COLO668 (cell line): Measurements from ENCODE around the gene SCGB3A2.
A peak's percentile ranks its signal among the peaks of the same experiment; 100 is the strongest.

Experiments
- DNase-seq: peaks from one replicate; lab custom pipeline; 2025; ENCODE audit not compliant: unreplicated experiment; lab: John Stamatoyannopoulos, UW

SCGB3A2 gene

GRCh38 chr5:147878066-147878759 lies at the start of gene SCGB3A2:
Gene SCGB3A2 (plus strand): TSS chr5:147878711. CDS start chr5:147878804, 93 bp downstream.
- no peak for DNase-seq

DNA sequence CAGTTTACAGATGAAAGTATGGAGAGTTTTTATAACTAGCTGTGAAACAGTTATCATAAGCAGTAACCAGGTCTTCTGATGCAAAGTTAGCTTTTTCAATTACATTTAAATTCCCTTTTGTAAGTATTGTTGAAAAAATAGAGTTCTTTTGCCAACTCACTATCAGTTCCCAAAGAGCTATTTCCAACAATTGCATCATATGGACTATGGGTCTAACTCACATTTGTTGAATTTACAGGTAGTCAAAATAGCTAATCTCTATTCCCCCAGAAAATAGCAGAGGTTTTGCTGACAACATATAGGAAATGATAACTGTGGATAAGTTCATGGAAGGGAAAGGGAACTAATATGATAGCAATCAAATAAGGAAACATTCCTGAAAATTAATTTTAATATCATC lies 48.5 kb upstream of the SCGB3A2 start:
- DNase-seq = no peak

DNA sequence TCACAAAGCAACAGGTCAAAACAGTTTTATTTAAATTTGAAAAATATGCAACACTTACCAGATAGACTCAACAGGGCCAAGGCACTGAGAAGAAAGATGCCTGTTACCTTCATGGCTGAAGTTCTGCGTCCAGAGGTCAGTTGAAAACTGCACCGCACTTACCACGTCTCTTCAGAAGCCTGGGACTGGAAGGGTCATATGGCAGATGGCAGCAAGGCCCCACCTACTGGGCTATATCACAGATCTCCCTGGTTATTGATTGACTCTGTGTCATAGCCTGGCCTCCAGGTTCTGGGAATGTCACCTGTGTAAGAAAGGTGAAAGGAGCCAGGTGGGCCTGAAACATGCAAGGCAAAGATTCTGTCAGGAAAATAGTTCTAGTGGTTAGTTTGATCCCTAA lies 47.0 kb upstream of the SCGB3A2 start, which contains the start of gene SPINK1:
Gene SPINK1, minus strand, starts transcription at position 207 of the 400 bp plus-strand sequence. Its CDS starts 94 bp downstream, at position 113.
- no peak for DNase-seq

DNA sequence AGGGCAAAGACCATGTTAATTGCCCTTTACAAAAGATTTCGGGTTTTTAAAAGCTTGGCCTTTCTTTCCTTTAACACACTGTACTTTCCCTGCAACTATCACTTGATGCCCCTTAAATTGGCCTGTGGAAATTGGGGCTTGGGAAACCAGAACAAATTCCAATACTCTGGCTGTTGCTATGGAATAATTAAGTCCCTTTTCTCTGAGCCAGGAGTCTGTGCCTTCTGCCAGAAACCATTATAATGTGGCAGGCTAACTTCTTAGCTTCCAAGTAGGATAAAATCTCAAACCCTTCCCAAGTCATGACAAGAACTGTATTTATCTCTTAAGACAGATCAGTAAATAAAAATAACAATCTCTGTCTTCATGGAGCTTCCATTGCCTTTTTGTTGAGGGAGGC lies 46.0 kb upstream of the SCGB3A2 start:
- no peak for DNase-seq

DNA sequence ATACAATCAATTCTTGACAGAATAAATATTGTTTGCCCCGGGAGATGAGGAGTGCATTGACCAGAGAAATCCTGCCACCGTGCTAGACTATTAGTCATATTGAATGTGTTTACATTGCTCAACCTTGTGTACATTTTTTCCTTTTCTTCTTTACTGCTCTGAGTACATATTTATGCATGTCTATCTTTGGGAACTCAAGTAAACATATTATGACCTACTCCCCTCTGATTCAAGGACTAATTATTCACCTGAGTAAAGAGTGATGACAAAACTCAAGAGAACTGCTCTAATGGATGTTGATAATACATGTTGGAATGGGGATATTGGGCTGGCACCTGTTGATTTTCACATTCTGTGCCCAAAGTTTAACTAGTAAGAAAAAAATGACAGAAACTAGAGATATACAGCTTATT lies 43.1 kb upstream of the SCGB3A2 start:
- peak; percentile 5 for DNase-seq

- no peak for DNase-seq
These were observed 42.1 kb upstream of the SCGB3A2 start for GRCh38 chr5:147836439-147836838.

GRCh38 chr5:147842869-147843268 lies 35.6 kb upstream of the SCGB3A2 start:
- DNase-seq = no peak

GRCh38 chr5:147844846-147845245 lies 33.7 kb upstream of the SCGB3A2 start:
- no peak for DNase-seq

DNA sequence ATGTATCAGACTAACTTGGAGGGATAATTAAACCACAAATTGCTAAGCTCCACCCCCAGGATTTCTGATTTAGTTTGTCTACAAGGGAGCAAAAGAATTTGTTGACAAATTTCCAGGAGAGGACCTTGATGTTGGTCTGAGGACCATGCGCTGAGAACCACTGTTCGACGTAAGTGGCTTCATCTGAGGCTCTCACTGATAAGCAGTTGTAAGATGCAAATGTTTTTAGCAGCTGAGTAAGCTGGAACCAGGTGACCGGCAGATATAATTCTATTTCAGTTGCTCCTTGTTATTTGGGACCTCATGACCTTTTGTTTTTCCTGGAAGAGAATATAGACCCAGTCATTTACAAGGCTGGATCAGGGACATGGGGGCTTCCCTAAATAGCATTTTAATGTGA lies 32.9 kb upstream of the SCGB3A2 start:
- no peak for DNase-seq

GRCh38 chr5:147849226-147849625 lies 29.3 kb upstream of the SCGB3A2 start:
- DNase-seq = no peak

DNA sequence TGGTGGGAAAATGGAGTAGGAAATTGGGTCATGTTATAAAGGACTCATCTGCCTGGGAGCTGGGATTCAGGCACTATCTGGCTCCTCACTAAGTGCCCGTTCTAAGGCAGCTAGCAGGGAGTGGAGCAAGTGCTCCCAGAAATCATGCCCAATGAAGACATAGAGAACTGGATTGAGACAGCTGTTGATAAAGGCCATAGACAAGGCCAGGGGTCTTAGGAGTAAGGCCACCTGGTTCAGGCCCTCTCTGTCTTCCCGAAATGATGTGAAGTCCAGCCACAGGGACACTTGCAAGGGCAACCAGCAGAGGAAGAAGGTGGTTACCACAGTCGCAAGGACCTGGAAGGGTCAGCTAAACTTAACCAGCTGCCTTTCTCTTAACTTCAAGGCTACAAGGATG lies 26.9 kb upstream of the SCGB3A2 start:
- DNase-seq = no peak

DNA sequence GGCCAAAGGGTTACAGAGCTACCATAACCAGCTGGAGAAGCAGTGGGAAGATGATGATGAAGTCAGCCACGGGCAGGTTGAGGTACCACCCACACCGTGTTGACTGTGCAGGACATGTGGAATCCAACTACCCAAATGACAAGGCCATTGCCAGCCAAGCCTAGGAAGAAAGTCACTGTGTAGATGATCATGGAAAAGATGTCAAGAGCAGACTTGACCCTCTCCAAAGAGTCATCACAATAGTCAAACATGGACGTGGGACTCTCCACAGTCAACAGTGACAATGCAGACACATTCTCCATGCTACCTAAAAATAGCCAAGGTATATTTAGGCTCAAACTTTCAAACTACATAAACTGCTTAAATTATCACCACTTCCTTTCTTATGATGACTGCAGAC lies 26.1 kb upstream of the SCGB3A2 start:
- DNase-seq = no peak

GRCh38 chr5:147853372-147853987 lies 25.0 kb upstream of the SCGB3A2 start:
- no peak for DNase-seq

GRCh38 chr5:147854331-147854730 lies 24.2 kb upstream of the SCGB3A2 start:
- no peak for DNase-seq

DNA sequence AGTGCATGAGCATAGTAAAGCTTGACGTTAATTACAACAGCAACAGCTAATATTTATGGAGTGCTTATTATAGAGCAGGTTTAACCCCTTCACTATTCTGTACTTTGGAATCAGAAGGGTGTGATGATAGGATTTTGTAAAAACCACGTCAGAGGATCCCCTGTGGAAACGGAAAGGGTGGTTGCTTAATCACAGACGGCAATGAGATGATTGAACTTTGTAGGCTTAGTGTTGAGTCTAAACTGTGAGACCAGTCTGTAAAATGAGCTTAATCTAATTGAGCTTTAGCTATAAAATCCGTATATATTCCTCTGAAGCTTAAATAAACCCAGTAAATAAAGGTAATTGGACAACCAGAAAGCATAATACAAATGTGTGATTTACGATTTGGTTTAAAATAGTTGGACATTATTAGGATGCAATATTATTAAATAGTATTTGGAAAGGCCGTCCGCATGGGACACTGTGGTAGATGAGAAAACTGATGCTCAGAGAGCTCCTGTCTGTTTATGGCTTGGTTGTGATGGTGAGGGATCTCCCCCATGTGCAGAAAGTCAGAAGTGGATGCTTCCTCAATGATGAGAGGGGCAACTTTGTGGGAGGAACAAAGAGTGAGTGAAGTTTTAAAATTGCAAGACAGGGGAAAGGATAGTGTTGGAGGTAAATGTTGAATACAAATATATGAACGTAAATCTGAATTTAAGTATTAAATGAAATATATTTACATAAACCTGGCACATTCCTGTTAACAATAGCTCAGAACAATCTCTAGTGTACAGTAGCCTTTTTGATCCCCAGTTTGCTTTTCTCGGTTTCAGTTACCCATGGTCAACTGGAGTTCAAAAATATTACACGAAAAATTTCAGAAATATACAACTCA lies 23.4 kb upstream of the SCGB3A2 start:
- no peak for DNase-seq

- no peak for DNase-seq
These were observed 22.8 kb upstream of the SCGB3A2 start for GRCh38 chr5:147855774-147856069.

DNA sequence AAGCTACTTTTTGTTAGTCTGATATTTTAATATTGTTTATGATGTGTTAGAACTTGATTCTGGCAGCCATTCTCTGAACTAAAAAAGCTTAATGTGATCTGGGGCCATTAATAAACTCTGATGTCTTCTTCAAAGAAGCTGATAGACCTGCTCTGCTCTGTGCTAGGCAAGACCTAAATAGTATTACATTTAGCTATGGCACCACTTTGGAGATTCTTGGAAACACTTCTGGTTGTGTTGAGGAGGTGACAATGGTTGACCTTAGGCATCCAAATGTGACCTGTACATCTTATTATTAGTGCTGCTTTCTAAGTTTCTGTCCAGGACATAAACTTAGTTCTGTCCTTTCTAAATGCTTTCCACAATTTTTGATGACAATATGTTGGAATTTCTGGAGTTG lies 21.7 kb upstream of the SCGB3A2 start:
- no peak for DNase-seq

- DNase-seq = peak; percentile 33
These were observed 21.0 kb upstream of the SCGB3A2 start for GRCh38 chr5:147857302-147858129.

DNA sequence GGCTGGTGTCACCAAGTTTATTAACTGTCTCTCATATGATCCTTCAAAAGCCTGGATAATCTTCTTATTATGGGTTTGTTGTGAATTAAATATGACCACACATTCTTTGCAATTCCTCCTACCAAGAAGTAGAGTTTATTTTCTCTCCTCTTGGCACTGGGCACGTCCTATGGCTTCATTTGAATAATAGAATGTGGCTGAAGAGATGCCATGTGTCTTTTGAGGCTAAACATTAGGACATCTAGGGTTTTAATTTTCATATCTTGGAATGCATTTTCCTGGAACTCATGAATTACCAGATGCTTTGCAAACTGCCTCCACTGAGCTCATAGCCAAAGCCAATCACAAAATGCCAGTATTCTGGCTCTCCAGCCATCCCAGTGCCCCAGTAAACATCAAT lies 19.9 kb upstream of the SCGB3A2 start:
- DNase-seq = no peak

- DNase-seq = no peak
These were observed 18.4 kb upstream of the SCGB3A2 start for GRCh38 chr5:147859962-147860640.

DNA sequence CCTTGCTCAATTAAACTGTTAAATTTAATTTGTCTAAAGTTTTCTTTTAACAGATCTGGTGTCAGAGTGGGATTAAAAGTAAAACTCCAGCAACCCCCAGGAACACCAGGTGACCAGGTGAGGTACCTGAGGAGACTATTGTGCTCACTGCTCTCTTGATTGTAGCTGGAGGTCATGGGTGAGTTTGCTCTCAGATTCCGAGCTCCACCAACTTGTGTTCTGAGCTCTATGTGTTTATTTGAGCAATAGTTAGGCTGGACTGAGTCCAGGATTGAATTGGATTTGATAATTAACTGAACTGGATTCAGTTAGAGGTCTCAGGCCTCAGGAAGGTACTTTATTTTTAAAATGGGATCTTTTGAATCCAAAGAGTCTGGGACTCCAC lies 17.9 kb upstream of the SCGB3A2 start:
- DNase-seq = no peak
